HUES64 (cell line): ENCODE results near the gene HOTAIR.
A peak's percentile ranks its signal among the peaks of the same experiment; 100 is the strongest.

Source experiments
- H3K27ac ChIP-seq: 2 replicates; pipeline ENCODE4 v1.7.0; 2013; ENCODE audit warnings: low read depth, low read length, inconsistent platforms
- H3K27me3 ChIP-seq: 2 replicates; pipeline ENCODE4 v1.6.1; 2013; ENCODE audit warnings: mild to moderate bottlenecking, low read length; ENCODE audit not compliant: insufficient read depth
- H3K36me3 ChIP-seq: 2 replicates; pipeline ENCODE4 v1.6.1; 2013; ENCODE audit warnings: mild to moderate bottlenecking, low read length; ENCODE audit not compliant: insufficient read depth
- H3K4me1 ChIP-seq: 2 replicates; pipeline ENCODE4 v1.6.1; 2013; ENCODE audit warnings: mild to moderate bottlenecking, low read length, moderate library complexity; ENCODE audit not compliant: insufficient read depth
- H3K4me3 ChIP-seq: 2 replicates; pipeline ENCODE4 v1.5.1; 2013; ENCODE audit warnings: mild to moderate bottlenecking, low read length, moderate library complexity
- H3K9ac ChIP-seq: 2 replicates; pipeline ENCODE4 v1.6.1; 2013; ENCODE audit warnings: mild to moderate bottlenecking, low read depth, low read length
- H3K9me3 ChIP-seq: 2 replicates; pipeline ENCODE4 v1.6.1; 2013; ENCODE audit warnings: low read depth, low read length; ENCODE audit not compliant: insufficient read depth
- WGBS: fragments of 150-250, 120-280 bp; methylation state at CpG from one replicate; pipeline ENCODE4 v1.1.7; 2013; ENCODE audit warnings: missing lambda C conversion rate; 5-methylcytosine and 5-hydroxymethylcytosine counted together

HOTAIR gene

DNA sequence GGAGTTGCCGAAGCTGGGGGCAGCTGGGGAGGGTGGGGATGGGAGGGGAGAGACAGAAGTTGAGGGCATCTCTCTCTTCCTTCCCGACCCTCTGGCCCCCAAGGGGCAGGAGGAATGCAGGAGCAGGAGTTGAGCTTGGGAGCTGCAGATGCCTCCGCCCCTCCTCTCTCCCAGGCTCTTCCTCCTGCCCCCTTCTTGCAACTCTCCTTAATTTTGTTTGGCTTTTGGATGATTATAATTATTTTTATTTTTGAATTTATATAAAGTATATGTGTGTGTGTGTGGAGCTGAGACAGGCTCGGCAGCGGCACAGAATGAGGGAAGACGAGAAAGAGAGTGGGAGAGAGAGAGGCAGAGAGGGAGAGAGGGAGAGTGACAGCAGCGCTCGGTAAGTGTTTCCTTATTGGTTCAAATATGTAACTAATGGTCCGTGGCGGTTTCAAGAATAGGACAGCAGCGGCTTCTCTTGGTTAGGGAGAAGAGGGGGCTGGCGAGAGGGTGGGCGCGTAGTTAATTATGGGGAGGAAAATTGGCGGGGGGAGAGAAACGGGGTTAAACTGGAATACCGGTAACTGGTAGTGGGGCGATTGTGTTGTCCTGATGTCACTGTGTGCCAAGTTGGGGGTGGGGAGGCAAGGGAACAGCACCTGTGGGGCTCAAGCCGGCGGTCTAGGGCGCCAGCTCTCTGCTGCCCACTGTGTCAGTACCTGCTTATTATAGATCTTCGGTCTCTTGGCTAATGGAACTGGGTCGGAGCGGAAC, 42.5 kb upstream of the HOTAIR start:
- Histone ChIP-seq H3K9ac (no peak overlapping the region), H3K36me3 (no peaks in the 10 kb centered on the region), H3K27ac (no peak overlapping the region), H3K27me3 (peaks cover 100% of the 10 kb centered on the region), H3K9me3 (no peaks in the 10 kb centered on the region), H3K4me3 (peak overlapping the region; percentile 27; the same call in 1 of the 2 replicates), H3K4me1 (peaks cover 17% of the 10 kb centered on the region; the same call in 1 of the 2 replicates)
- WGBS: 4% methylated on average over 21 of the region's 24 CpGs

GRCh38 chr12:54016478-54016964, 41.8 kb upstream of the HOTAIR start:
- H3K9ac ChIP-seq: no peak overlapping the region
- WGBS: 5% methylated on average over 20 of the region's 25 CpGs
- no peaks in the 10 kb centered on the region for H3K36me3 ChIP-seq
- no peak overlapping the region for H3K27ac ChIP-seq
- peaks cover 17% of the 10 kb centered on the region; the same call in 1 of the 2 replicates for H3K4me1 ChIP-seq
- H3K9me3 ChIP-seq: no peaks in the 10 kb centered on the region
- H3K27me3 ChIP-seq: peaks cover 100% of the 10 kb centered on the region
- no peak overlapping the region for H3K4me3 ChIP-seq

DNA sequence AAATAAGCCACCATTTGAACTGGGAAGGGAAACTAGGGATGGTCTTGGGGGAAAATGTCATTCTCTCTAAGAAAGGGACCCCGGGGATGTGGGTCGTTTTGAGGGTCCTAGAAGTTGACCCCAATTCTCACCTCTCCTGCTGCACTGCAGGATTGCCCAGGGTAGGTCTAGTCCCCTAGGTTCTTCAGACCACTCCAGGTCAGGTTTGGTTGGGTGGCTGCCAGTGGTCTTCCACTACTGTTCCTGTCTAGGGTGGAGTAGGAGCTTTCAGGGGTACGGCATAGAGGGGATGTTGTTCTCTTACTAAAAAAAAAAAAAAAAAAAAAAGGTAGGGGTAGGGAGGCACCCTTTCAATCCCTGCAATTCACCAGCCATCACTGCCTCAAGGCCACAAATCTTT, 41.3 kb upstream of the HOTAIR start:
- Histone ChIP-seq H3K36me3 (no peaks in the 10 kb centered on the region), H3K9ac (no peak overlapping the region), H3K27me3 (peaks cover 100% of the 10 kb centered on the region), H3K4me1 (peaks cover 17% of the 10 kb centered on the region; the same call in 1 of the 2 replicates), H3K4me3 (no peak overlapping the region), H3K9me3 (no peaks in the 10 kb centered on the region), H3K27ac (no peak overlapping the region)
- 43% methylated on average over 2 of the region's 3 CpGs for WGBS

DNA sequence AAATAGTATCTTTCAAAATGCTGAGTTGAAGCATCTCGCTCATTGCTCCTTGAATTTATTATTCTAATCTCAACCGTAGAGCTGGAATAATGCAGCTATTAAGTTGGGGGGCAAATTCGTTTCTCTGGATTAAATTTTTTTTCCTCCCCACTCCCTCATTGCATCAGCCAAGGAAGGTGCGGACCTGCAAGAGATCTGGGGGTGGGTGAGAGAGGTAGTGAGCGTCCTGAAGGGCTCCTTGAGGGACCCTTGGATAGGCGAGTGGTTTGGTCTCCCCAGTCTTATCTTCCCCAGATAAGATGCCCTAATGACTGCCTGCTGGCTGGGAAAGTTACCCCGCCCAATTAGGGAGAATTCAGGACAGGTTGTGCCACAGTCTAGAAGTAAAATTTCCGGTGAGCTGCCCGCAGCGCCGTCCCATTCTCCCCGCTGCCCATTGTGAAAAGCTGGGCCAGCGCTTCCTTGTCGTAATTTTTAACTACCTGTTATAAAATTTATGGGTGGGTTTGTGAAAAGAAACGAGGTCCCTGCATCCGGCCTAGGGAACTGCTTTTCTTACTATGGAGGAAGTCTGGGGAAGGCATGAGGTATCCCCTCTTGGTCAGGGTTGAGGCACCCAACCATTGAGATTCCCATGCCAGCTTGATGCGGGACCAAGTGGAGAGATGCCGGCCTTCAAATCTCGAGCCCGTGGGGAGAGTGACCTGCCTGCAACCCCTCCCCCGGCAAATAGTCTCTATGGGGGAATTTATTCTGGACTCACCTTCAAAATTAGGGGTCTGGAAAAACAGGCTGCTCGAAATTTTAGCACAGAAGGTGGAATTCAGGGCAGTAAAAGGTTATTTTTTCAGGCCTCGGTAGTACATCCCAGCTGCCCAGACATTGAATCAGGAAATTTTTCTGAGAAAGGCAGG, 40.5 kb upstream of the HOTAIR start:
- peaks cover 100% of the 10 kb centered on the region for H3K27me3 ChIP-seq
- no peak overlapping the region for H3K27ac ChIP-seq
- WGBS: 21% methylated on average over 20 of the region's 23 CpGs
- H3K36me3 ChIP-seq: no peaks in the 10 kb centered on the region
- no peak overlapping the region for H3K9ac ChIP-seq
- H3K4me1 ChIP-seq: peaks cover 17% of the 10 kb centered on the region; the same call in 1 of the 2 replicates
- no peaks in the 10 kb centered on the region for H3K9me3 ChIP-seq
- no peak overlapping the region for H3K4me3 ChIP-seq

DNA sequence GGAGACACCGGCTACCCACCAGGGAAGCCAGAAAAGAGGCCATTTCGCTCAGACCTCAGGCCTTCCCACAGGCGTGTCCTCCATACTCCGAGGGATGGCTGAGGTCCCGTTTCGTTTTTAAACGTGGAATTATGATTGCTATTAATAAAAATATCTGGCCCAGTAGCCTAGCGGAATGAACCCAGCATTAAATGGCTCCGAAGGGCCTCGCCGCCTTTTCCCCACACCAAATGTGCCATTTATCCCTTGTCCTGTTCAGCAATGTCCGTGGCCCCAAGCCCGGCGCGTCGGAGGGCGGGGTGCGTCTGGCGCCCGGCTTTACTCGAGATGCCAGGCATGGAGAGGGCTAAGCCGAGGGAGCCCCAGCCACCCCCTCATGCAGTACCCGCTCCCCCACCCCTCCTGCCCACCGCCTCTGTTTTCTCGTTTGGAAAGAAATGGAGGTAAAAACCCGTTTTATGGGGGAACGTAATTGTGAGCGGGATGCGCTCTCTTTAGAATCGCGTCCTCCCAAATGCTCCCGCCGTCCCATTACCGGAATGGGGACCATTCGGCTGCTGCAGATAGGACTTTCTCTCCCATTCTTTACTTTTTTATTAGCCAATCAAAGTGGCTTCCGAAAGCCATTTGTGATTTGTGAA, 39.7 kb upstream of the HOTAIR start:
- Histone ChIP-seq H3K4me3 (no peak overlapping the region), H3K9ac (no peak overlapping the region), H3K9me3 (no peaks in the 10 kb centered on the region), H3K4me1 (peaks cover 11% of the 10 kb centered on the region; the same call in 1 of the 2 replicates), H3K27me3 (peaks cover 100% of the 10 kb centered on the region), H3K27ac (no peak overlapping the region), H3K36me3 (no peaks in the 10 kb centered on the region)
- 6% methylated on average over 33 of the region's 36 CpGs for WGBS

DNA sequence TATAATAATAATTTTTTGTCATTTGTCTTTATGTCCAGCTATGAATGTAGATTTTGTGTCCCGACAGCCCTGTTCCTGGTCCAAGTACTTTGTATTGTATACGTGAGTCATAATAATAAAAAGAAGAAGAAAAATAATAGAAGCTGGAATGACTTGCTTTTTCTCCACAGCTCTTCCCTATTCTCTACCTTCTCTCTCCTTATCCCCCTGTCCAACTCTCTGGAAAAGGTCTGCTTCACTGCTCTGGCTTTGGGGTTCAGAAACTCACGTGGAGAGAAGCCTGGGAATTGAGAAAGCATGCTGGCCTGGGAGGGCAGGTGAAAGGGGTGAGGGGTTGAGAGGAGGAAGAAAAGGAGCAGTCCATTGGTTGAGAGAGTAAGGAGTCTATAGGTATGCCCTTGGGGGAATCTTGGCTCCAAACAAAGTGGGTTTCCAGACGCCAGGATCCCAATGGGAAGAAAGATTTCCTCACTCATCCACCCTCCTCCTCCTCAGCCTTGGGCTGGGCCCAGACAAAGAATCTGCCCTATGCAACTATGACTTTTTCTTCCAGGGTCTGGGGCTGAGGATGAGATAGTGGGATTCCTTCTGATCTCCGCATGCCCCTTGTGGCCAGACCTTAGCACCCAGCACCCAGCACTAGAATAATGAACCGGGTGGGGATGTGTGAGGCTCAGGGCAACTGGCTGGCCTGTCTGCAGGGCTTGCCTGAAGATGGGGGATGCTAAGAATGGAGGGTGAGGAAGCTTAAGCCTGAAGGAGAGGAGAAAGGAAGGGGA, 38.1 kb upstream of the HOTAIR start:
- Histone ChIP-seq H3K4me3 (no peak overlapping the region), H3K9ac (no peak overlapping the region), H3K36me3 (no peaks in the 10 kb centered on the region), H3K9me3 (no peaks in the 10 kb centered on the region), H3K27ac (no peak overlapping the region), H3K27me3 (peaks cover 100% of the 10 kb centered on the region), H3K4me1 (peaks cover 6% of the 10 kb centered on the region; the same call in 1 of the 2 replicates)
- WGBS: 20% methylated on average over 6 of the region's 6 CpGs

DNA sequence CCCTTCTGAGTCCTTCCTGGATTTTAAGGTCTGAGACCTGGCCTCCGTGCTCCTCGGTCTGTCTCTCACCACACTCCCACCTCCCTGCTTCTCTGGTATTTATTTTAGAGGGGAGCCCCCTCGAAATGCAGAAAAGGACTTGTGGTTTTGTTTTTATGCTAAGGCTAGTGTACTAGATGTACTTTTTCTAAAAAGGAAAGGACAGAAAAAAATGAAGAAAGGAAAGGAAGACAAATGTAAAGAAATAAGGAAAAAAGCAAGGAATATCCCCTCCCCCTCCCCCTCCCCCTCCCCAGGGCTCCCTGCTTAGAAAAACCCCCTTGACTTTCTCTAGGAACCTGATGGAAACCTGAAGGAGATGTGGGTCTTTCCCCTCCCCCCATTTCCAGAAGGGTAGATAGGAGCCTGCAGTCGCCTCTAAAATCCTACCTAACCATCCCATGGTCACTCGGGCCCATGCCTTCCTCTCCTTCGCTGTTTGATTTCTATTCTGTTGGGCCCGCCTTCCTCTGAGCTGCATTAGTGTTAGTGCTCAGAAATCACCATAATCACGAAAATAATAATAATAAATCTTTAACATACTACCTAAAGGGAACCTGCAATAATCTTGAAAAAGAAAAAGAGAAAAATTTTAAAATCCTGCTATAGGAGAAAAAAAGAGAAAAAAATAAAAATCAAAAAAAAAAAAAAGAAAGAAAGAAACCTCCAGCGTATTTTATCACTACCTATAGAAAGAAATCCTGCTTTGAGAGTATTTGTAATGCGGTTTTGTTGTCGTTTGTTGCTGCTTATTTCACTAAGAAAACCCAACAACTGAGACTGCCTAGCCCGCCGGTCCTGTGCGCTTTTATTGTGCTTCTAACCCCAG, 37.1 kb upstream of the HOTAIR start:
- no peaks in the 10 kb centered on the region for H3K36me3 ChIP-seq
- H3K9me3 ChIP-seq: no peaks in the 10 kb centered on the region
- no peak overlapping the region for H3K4me3 ChIP-seq
- H3K27me3 ChIP-seq: peaks cover 100% of the 10 kb centered on the region
- no peak overlapping the region for H3K9ac ChIP-seq
- 18% methylated on average over 5 of the region's 14 CpGs for WGBS
- peaks cover 2% of the 10 kb centered on the region; the same call in 1 of the 2 replicates for H3K4me1 ChIP-seq
- no peak overlapping the region for H3K27ac ChIP-seq

GRCh38 chr12:54010972-54011664, 36.4 kb upstream of the HOTAIR start:
- peaks cover 100% of the 10 kb centered on the region for H3K27me3 ChIP-seq
- no peaks in the 10 kb centered on the region for H3K36me3 ChIP-seq
- H3K4me3 ChIP-seq: no peak overlapping the region

GRCh38 chr12:54010053-54010971, 35.6 kb upstream of the HOTAIR start:
- Histone ChIP-seq H3K4me3 (no peak overlapping the region), H3K9ac (no peak overlapping the region)

More at GRCh38 chr12:54010972-54011664, 36.4 kb upstream of the HOTAIR start:
- WGBS: 9% methylated on average over 13 of the region's 17 CpGs
- Histone ChIP-seq H3K9ac (no peak overlapping the region), H3K27ac (no peak overlapping the region), H3K9me3 (no peaks in the 10 kb centered on the region), H3K4me1 (peaks cover 2% of the 10 kb centered on the region; the same call in 1 of the 2 replicates)

More at GRCh38 chr12:54010053-54010971, 35.6 kb upstream of the HOTAIR start:
- no peaks in the 10 kb centered on the region for H3K36me3 ChIP-seq
- H3K27me3 ChIP-seq: peaks cover 100% of the 10 kb centered on the region
- H3K9me3 ChIP-seq: no peaks in the 10 kb centered on the region
- H3K4me1 ChIP-seq: peaks cover 2% of the 10 kb centered on the region; the same call in 1 of the 2 replicates
- H3K27ac ChIP-seq: no peak overlapping the region
- 12% methylated on average over 10 of the region's 10 CpGs for WGBS
